ENCODE data around the gene MRPS5.

DNA sequence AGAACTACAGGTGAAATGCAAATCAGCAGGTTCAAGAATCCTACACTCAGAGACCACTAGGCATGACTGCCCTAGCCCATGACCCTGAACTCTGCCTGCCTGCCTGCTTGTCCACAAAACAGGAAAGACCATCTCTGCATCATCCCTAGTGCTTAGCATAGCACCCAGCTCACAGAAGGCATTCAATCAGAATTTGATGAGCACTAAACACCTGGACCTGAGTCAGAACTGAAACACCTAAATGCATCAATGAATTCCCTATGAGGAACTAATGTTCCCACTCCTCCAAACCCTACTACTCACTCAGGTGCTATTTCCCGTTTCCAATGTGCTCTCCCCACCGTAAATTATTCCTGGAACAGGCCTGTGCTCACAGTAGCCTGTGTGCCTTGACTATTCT lies 21.7 kb downstream of the MRPS5 start:
- TF ChIP-seq EZH2 (IDR thresholded peaks at IDR 0.05) = no peak
- TF ChIP-seq POLR2AphosphoS5 (IDR thresholded peaks at IDR 0.05; ENCODE audit: borderline replicate concordance, low read depth, low read length) = no peak
